GM21360 (cell line): ENCODE data around the gene MYO3B.
"Not testable (repeated sequence)": the region's sequence is repeated elsewhere in the genome, so short reads cannot be mapped to it uniquely, and the experiment has no call there.

ENCODE experiments used
- ATAC-seq: cut with Tn5 transposase; IDR thresholded peaks from one replicate; pipeline ENCODE4 v1.9.1; 2021; ENCODE audit warnings: mild to moderate bottlenecking, moderate library complexity; ENCODE audit not compliant: unreplicated experiment

The MYO3B gene

GRCh38 chr2:170587117-170587516 lies 409.2 kb downstream of the MYO3B start:
- no peak for ATAC-seq

- no peak for ATAC-seq
Measured at GRCh38 chr2:170587922-170588321, 410.0 kb downstream of the MYO3B start.

DNA sequence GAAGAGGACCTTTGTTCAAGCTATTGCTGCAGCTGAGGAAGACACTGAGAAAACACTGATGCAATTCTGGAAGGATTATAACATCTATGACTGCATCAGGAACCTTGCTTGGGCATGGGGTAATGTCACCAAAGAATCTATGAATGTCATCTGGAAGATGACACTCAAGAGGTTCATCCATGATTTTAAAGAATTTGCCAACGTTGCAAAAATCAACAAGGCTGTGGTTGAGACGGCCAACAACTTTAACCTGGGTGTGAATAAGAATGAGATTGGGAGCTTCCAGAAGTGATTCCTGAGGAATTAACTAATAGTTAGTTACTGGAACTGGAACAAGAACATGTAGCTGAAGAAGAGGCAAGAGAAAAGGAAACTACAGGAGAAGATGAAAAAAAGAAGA lies 410.8 kb downstream of the MYO3B start:
- ATAC-seq: no peak

- no peak for ATAC-seq
Measured at GRCh38 chr2:170596576-170596975, 418.6 kb downstream of the MYO3B start.

DNA sequence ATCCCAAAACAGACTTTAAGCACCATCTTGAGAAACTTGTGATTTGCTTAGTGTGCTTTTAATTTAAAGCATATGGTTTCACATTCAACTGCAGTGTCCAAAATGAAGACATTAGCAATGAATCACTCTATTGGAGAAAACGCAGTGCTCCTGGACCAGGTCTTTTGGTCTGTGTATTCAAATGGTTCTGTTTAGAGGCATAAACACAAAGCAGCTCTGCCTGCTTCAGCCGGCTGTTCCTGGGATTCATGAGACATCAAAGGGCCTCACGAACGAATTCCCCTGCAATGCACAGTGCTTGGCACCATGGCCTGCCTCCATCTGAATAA lies 420.1 kb downstream of the MYO3B start:
- ATAC-seq: no peak

GRCh38 chr2:170601489-170601888 lies 423.5 kb downstream of the MYO3B start:
- no peak for ATAC-seq

- no peak for ATAC-seq
Measured at GRCh38 chr2:170605862-170606261, 427.9 kb downstream of the MYO3B start.

DNA sequence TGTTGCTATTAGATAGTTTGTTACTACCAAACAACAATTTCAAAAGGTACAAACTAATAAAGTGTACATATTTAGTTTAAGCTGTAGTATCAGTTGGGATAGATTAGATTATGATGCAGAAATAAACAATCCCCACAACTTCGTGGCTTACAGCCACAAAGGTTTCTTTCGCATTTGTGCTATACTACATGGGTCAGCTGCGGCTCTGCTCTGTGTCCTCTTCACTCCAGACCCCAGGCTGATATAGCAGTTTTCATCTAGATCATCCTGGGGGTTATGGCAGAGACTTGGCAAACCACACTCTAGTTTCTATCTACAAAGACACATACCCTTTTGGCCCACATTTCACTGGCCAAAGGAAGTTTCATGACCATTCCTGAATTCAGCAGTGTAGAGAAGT lies 429.2 kb downstream of the MYO3B start:
- ATAC-seq: no peak

- ATAC-seq: no peak
Measured at GRCh38 chr2:170610615-170611014, 432.7 kb downstream of the MYO3B start.

GRCh38 chr2:170618948-170619347 lies 441.0 kb downstream of the MYO3B start:
- ATAC-seq: not testable (repeated sequence)

GRCh38 chr2:170635094-170635493 lies 457.1 kb downstream of the MYO3B start:
- ATAC-seq: not testable (repeated sequence)

GRCh38 chr2:170639635-170640034 lies 461.7 kb downstream of the MYO3B start:
- no peak for ATAC-seq

DNA sequence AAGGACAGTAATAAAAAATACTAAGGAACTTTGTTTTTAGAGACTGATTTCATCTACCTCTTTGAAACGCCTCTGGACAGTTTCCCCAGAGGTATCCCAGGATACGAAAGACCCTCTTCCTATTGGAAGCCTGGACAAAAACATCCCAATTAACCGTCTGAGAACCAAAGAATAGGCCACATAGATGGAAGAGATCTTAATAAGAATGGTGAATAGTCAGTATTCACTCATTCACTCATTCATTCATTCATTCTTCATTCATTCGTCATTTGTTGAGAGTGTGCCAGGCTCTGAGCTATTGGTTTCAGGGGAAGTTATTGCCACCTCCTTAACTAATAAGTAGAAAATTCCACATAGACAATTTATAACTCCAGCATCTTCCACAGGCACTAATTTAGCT lies 464.0 kb downstream of the MYO3B start:
- ATAC-seq: no peak

- no peak for ATAC-seq
Measured at GRCh38 chr2:170643346-170643745, 465.4 kb downstream of the MYO3B start.

DNA sequence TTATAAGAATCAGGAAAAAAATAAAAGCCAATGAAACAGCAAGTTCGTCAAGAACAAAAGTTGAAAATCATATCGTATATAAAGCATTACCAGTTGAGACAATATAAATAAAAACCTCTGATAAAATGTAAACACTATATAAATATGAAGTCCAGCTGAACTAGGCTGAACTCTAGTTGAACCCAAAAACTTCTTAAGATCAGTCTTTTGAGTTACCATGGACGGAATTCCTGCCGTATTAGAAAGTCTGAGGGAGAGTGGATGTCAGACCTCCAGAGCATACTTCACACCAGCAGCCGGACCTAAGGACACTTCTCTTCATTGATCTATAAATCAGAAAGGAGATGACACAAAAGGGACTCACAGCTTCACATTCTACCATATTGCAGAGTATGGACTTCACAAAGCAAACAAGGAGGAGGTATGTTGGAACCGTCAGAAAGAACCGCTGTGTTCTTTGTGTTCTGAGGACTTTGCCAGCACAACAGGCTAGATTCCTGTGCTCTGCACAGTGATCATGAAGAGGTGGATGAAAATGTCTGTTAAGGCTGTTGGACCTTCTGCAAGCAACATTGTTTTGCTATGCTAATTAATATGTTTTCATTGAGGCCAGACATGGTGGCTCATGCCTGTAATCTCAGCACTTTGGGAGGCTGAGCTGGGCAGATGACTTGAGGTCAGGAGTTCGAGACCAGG lies 469.9 kb downstream of the MYO3B start:
- no peak for ATAC-seq

DNA sequence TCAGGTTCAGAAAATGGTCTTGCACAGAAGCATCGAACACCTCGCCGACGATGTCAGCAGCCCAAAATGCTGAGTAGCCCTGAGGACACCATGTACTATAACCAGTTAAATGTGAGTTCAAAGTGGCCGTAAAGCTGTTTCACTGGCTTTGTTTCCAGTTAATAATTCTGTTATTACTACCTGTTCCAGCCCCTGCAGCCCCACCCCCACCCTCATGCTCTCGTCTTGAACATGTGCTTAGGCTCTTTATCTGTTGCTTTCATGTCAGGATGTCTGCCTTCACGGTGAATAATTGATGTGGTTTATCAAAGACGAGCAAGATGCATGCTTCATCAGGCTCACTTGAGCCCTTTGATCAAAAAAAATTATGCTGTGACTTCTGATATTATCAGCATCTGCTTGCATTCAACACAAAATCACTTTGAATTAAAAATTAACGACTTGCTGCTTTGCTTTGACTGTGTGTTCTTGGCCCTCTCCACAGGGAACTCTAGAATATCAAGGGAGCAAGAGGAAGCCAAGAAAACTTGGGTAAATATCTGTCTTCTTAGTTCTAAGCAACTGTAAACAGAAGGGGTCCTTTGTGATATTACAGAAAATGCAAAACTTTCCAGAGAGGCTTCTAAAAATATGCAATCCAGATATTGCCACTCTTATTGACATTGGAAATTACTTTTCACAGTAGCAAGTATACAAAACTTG lies 473.8 kb downstream of the MYO3B start:
- ATAC-seq: no peak

GRCh38 chr2:170652637-170653417 lies 474.9 kb downstream of the MYO3B start:
- ATAC-seq: no peak

GRCh38 chr2:170656669-170657068 lies 478.7 kb downstream of the MYO3B start:
- no peak for ATAC-seq

DNA sequence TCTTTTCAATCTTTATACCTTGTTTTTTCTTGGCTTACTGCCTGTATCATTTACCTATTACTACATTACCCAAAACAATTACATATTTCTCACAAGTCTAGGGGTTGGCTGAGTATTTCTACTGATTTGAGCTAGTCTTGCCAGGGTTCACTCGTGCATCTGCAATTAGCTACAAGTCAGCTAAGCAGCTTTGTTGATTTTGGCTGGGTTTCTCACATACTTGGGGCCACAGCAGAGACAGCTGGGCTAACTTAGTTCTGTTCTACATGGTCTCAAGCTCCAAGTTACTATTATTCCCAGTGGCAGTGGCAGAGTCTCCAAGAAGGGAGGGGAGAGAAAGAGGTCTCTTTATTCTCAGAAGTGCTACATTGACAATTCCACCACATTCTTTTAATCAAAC lies 482.5 kb downstream of the MYO3B start:
- no peak for ATAC-seq

DNA sequence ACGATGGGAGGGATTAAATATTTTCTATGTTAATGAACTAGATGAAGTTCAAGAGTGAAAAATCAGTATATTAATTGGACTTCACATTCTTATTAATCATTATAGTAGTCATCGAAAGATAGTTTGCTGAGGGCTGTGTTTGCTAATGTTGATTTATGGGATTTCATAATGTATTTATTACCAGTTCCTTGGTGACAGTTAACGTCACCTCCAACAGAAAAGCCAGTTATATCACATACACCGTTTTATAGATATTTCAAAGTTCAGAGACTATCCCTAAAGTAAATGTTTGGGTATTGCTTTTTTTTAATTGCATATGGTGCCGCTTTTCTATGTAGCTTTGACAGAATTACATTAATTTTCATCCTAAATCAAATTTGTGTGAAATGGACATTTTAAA lies 487.8 kb downstream of the MYO3B start:
- ATAC-seq: no peak

DNA sequence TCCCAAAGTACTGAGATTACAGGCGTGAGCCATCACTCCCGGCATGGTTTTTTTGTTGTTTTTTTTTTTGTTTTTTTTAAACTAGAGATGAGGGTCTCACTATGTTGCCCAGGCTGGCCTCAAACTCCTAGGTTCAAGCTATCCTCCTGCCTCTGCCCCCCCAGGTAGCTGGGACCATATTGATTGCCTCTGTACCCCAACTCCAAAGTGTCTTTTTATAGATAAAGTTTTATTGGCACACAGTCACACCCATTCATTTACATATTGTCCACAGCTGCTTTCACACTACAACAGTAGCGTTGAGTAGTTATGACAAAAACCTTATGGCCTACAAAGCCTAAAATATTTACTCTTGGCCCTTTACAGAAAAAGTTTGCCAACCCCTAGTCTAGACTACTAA lies 492.0 kb downstream of the MYO3B start:
- ATAC-seq: no peak

GRCh38 chr2:170670651-170671050 lies 492.7 kb downstream of the MYO3B start:
- ATAC-seq: no peak
